GM12874 (cell line): ENCODE data around the gene PDGFRB.

Experiments used
- TF ChIP-seq, protein P1 (sequence below): IDR thresholded peaks from 2 replicates; pipeline ENCODE4 v1.5.1; 2011; ENCODE audit warnings: low read depth, mild to moderate bottlenecking, control low read depth, low read length, moderate library complexity; ENCODE audit not compliant: insufficient read depth

PDGFRB gene

GRCh38 chr5:150101023-150101422, 54.6 kb downstream of the PDGFRB start:
- TF ChIP-seq, protein P1, sequence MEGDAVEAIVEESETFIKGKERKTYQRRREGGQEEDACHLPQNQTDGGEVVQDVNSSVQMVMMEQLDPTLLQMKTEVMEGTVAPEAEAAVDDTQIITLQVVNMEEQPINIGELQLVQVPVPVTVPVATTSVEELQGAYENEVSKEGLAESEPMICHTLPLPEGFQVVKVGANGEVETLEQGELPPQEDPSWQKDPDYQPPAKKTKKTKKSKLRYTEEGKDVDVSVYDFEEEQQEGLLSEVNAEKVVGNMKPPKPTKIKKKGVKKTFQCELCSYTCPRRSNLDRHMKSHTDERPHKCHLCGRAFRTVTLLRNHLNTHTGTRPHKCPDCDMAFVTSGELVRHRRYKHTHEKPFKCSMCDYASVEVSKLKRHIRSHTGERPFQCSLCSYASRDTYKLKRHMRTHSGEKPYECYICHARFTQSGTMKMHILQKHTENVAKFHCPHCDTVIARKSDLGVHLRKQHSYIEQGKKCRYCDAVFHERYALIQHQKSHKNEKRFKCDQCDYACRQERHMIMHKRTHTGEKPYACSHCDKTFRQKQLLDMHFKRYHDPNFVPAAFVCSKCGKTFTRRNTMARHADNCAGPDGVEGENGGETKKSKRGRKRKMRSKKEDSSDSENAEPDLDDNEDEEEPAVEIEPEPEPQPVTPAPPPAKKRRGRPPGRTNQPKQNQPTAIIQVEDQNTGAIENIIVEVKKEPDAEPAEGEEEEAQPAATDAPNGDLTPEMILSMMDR = no peak

- TF ChIP-seq, protein P1 = no peak
These were observed 58.5 kb downstream of the PDGFRB start for GRCh38 chr5:150097152-150097551.

- TF ChIP-seq, protein P1 = no peak
These were observed 63.4 kb downstream of the PDGFRB start for GRCh38 chr5:150092159-150092787.

GRCh38 chr5:150085950-150086715, 69.5 kb downstream of the PDGFRB start, which contains the start of gene CSF1R:
TSS of gene CSF1R (minus strand) at chr5:150086554. CDS start at chr5:150086427, 127 bp downstream.
- TF ChIP-seq, protein P1 = no peak

DNA sequence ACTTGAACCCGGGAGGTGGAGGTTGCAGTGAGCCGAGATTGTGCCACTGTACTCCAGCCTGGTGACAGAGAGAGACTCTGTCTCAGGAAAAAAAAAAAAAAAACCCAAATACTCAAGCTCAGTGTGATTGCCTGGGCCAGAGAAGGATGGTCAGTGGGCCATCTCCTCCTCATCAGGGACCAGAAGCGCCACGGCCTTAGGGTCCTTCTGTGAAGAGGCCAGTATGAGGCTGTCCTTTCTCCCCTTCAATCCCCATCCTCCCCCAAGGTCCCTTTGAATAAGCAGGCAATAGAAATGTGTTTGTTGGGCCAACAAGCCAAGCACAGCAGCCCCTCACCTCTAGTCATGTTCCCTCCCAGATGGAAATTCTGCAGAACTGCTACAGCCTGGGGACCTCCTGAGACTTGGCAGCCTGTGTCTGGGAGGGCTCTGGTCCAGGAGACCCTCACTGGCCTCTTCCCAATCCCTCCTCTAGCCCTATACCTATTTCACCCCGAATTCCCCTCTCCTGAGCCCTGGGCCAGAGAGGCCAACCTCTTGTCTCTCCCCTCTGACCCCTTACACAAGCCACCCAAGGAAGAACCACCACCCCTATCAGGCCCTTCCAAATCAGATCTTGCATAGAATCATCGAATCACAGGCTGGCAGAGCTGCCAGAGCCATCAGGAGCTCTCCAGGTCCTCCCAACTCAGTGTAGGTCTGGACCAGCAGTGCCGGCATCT, 70.3 kb downstream of the PDGFRB start:
- TF ChIP-seq, protein P1 = no peak

- TF ChIP-seq, protein P1 = no peak
These were observed 72.8 kb downstream of the PDGFRB start for GRCh38 chr5:150082889-150083288.

DNA sequence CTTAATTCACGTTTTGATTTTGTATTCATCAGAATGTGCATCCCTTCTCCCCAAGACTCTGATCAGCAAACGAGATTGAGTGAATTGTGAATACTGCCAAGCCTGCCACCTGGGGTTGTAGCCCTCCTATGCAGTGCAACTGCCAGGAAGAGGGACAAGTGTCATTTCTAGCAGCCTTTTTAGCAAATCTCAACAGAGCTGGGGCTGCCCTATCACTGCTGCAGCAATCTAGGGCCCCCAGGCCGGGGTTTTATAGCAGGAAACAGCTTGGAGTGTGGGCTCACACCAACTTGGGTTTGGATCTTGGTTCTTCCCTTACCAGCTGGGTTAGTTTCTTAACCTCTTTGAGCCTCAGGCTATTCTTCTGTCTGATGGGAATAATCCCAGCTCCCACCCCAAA, 73.3 kb downstream of the PDGFRB start:
- TF ChIP-seq, protein P1 = no peak
